CD8-positive, alpha-beta memory T cell (primary cell): ENCODE results near the gene CXCL17. TPM values are rescaled to one million over a fixed set of nuclear protein-coding genes. Genes with fewer than 3 reads are reported as not detected.
A peak's percentile ranks its signal among the peaks of the same experiment; 100 is the strongest.

Experiments used
- CTCF ChIA-PET: fragments of 350-600 bp; sonication (Branson Sonifier 250); formaldehyde crosslinking; loops from one replicate; lab custom pipeline; 2021; ENCODE audit warnings: antibody characterized with exemption; lab: Charles Lee
- POLR2A ChIA-PET: fragments of 350-600 bp; sonication (Branson Sonifier 250); formaldehyde crosslinking; loops from one replicate; lab custom pipeline; 2021; ENCODE audit warnings: antibody characterized with exemption; lab: Charles Lee
- DNase-seq, 5 donors: peaks; one replicate each; pipeline versions ENCODE4 v3.0.0 to v3.0.0-alpha.2; 2020 to 2022; ENCODE audit warnings: mixed read lengths in 1 of 5
- H3K27ac ChIP-seq: one replicate; pipeline ENCODE4 v1.7.0; 2013; ENCODE audit warnings: low read depth, mild to moderate bottlenecking, low read length, moderate library complexity
- H3K27me3 ChIP-seq: 2 replicates; pipeline ENCODE4 v1.7.0; 2013; ENCODE audit warnings: low read length, mild to moderate bottlenecking; ENCODE audit not compliant: insufficient read depth, poor library complexity, severe bottlenecking
- H3K36me3 ChIP-seq: 2 replicates; pipeline ENCODE4 v1.7.0; 2013; ENCODE audit warnings: mild to moderate bottlenecking, low read length, moderate library complexity; ENCODE audit not compliant: insufficient read depth
- H3K4me1 ChIP-seq: 2 replicates; pipeline ENCODE4 v1.7.0; 2013; ENCODE audit warnings: mild to moderate bottlenecking, low read length, moderate library complexity; ENCODE audit not compliant: insufficient read depth
- H3K4me3 ChIP-seq: 2 replicates; pipeline ENCODE4 v1.7.0; 2013; ENCODE audit warnings: mild to moderate bottlenecking, low read length
- H3K9me3 ChIP-seq: 2 replicates; pipeline ENCODE4 v1.7.0; 2013; ENCODE audit warnings: mild to moderate bottlenecking, low read length
- H3K27ac Mint-ChIP-seq, 8 donors: one replicate each; pipeline ENCODE4 v1.8.0; 2020 to 2021; ENCODE audit warnings: mixed read lengths in 8 of 8, mild to moderate bottlenecking in 6 of 8, inconsistent platforms in 3 of 8, moderate library complexity in 3 of 8
- H3K27me3 Mint-ChIP-seq, 2 donors: one replicate each; pipeline ENCODE4 v1.8.0; 2020 to 2021; ENCODE audit warnings: mixed read lengths in 2 of 2, mild to moderate bottlenecking in 1 of 2, moderate library complexity in 1 of 2
- H3K36me3 Mint-ChIP-seq, 3 donors: one replicate each; pipeline ENCODE4 v1.8.0; 2020 to 2021; ENCODE audit warnings: mixed read lengths in 3 of 3, inconsistent platforms in 1 of 3, mild to moderate bottlenecking in 1 of 3
- H3K4me1 Mint-ChIP-seq, 3 donors: one replicate each; pipeline ENCODE4 v1.8.0; 2020 to 2021; ENCODE audit warnings: mixed read lengths in 3 of 3, inconsistent platforms in 1 of 3, mild to moderate bottlenecking in 1 of 3
- H3K4me3 Mint-ChIP-seq, 7 donors: one replicate each; pipeline ENCODE4 v1.8.0; 2020 to 2021; ENCODE audit warnings: mixed read lengths in 7 of 7, mild to moderate bottlenecking in 6 of 7, moderate library complexity in 4 of 7, inconsistent platforms in 2 of 7
- H3K9me3 Mint-ChIP-seq, 5 donors: one replicate each; pipeline ENCODE4 v1.8.0; 2020 to 2022; ENCODE audit warnings: mixed read lengths in 5 of 5, mild to moderate bottlenecking in 3 of 5, moderate library complexity in 2 of 5, inconsistent platforms in 1 of 5
- polyA plus RNA-seq: library from polyadenylated mRNA; unstranded; fragments of 300-500 nt; fragmentation: Illumina TruSeq; gene quantifications from one replicate; pipeline ENCODE4 v1.2.3, GENCODE V29; 2021
- total RNA-seq, 2 experiments: library from RNA; stranded (reverse); gene quantifications; one replicate each; pipeline ENCODE4 v1.2.3, GENCODE V29; 2021

CXCL17 gene
- total and polyA plus RNA-seq, 3 experiments from 2014 or later, result not detected

DNA sequence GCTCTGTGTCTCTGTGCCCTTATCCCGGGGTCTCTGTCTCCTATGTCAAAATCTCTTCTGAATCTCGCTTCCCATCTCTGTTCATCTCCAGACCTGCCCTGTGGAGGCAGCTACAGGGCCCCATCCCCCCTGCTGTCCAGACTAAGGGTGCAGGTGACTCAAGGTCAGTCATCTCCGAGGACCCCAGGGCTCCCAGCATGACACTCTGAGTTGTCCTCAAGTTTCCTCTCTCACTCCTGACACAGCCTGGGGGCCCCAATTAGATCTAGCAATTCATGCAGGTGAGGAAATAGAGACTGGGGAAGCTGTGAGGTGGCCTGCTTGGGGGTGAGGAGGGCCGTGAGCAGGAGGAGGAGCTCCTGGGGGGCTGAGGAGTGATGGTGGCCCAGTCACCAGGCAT lies 50.6 kb downstream of the CXCL17 start:
- H3K27me3 Mint-ChIP-seq, result peaks cover 19 to 26% of the 10 kb centered on the region in 2 donors
- Histone ChIP-seq H3K27ac (no peak overlapping the region), H3K27me3 (peaks cover 4% of the 10 kb centered on the region), H3K4me1 (peaks cover 6% of the 10 kb centered on the region), H3K9me3 (no peaks in the 10 kb centered on the region), H3K4me3 (no peak overlapping the region), H3K36me3 (no peaks in the 10 kb centered on the region)
- no peak for DNase-seq
- H3K36me3 Mint-ChIP-seq, result no peaks in the 10 kb centered on the region
- no peaks in the 10 kb centered on the region for H3K9me3 Mint-ChIP-seq
- H3K4me1 Mint-ChIP-seq, result peaks cover 7 to 11% (median 9%) of the 10 kb centered on the region in 3 donors
- ChIA-PET CTCF (no interaction called here), POLR2A (no interaction called here)
- H3K27ac Mint-ChIP-seq, result no peak overlapping the region
- no peak overlapping the region for H3K4me3 Mint-ChIP-seq

DNA sequence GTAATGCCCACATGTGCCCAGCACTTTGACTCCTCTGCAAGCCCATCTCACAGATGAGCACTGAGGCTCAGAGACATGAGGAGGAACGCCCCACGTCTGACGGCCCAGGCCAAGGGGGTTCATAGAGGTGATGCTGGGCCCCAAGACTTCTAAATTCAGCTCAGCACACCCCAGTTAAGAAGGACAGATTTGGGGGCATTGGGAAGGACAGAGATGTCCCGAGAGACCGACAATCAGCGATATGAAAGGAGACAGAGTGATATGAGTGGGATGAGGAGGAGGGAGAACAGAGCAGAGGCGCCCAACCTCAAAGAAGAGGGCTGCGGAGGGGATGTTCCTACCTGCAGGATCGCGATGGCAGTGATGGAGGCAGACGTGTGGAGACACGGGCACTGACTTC lies 52.8 kb downstream of the CXCL17 start, which contains the start of gene CNFN:
Gene CNFN (minus strand): TSS at position 399 of the 400 bp plus-strand sequence. CDS start 1,260 bp downstream, outside the sequence.
- Mint-ChIP-seq H3K36me3 (no peaks in the 10 kb centered on the region), H3K4me1 (peaks cover 5 to 7% (median 6%) of the 10 kb centered on the region in 3 donors), H3K27ac (peak within 1 kb of the TSS in 1 of 8 donors; percentile 25), H3K4me3 (no peak within 1 kb of the TSS), H3K27me3 (peaks cover 28 to 37% of the 10 kb centered on the region in 2 donors), H3K9me3 (no peaks in the 10 kb centered on the region)
- no peaks in the 10 kb centered on the region for H3K9me3 ChIP-seq
- peaks cover 6% of the 10 kb centered on the region for H3K4me1 ChIP-seq
- H3K27ac ChIP-seq, result no peak within 1 kb of the TSS
- peaks cover 4% of the 10 kb centered on the region for H3K27me3 ChIP-seq
- CTCF ChIA-PET, result interaction anchor here (0.7 kb wide), 1 partner anchor 11 kb away, joined by 3 read pairs; no protein-coding TSS in a partner anchor
- no peaks in the 10 kb centered on the region for H3K36me3 ChIP-seq
- H3K4me3 ChIP-seq, result no peak within 1 kb of the TSS
- DNase-seq, result no peak
- POLR2A ChIA-PET, result no interaction called here

DNA sequence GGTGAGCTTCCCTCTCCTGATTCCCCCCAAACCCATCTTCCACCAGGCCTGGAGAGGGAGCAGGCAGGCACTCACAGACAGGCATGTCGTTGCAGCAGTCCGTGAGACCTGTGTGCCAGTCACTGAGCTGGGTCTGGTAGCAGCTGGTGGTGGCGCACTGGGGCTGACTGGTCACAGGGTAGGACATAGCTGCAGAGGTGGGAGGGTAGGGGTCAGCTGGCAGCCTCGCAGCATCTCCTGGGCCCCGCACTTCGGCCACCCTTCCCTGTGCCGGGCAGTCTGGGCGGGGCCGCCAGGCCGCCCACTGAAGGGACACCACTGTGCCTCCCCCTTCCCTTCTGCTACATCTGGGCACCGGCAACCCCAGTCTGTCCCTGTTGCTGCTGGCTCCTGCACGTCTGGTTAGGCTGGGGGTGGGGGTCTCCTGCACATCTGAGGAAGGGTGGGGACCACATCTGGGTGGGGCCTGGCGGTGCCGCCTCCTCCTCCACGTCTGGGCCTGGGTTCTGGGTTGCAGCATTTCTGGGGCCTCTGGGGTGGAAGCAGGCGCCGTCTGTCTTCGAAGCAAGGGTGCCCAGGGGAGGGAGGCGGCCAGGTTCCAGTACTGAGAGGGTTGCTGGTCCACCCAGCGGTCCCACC lies 53.8 kb downstream of the CXCL17 start:
- H3K4me1 Mint-ChIP-seq, result peaks cover 5 to 7% (median 6%) of the 10 kb centered on the region in 3 donors
- H3K9me3 ChIP-seq, result no peaks in the 10 kb centered on the region
- CTCF ChIA-PET, result interaction anchor here (0.7 kb wide), 1 partner anchor 12 kb away, joined by 3 read pairs; no protein-coding TSS in a partner anchor
- H3K9me3 Mint-ChIP-seq, result no peaks in the 10 kb centered on the region
- peaks cover 6% of the 10 kb centered on the region for H3K4me1 ChIP-seq
- H3K36me3 ChIP-seq, result no peaks in the 10 kb centered on the region
- no peak for DNase-seq
- no peak overlapping the region for H3K27ac Mint-ChIP-seq
- H3K27me3 Mint-ChIP-seq, result peaks cover 30 to 37% of the 10 kb centered on the region in 2 donors
- H3K27ac ChIP-seq, result no peak overlapping the region
- no peak overlapping the region for H3K4me3 ChIP-seq
- H3K36me3 Mint-ChIP-seq, result no peaks in the 10 kb centered on the region
- H3K27me3 ChIP-seq, result peaks cover 4% of the 10 kb centered on the region
- peak overlapping the region in 1 of 7 donors; percentile 38 for H3K4me3 Mint-ChIP-seq
- POLR2A ChIA-PET, result no interaction called here

DNA sequence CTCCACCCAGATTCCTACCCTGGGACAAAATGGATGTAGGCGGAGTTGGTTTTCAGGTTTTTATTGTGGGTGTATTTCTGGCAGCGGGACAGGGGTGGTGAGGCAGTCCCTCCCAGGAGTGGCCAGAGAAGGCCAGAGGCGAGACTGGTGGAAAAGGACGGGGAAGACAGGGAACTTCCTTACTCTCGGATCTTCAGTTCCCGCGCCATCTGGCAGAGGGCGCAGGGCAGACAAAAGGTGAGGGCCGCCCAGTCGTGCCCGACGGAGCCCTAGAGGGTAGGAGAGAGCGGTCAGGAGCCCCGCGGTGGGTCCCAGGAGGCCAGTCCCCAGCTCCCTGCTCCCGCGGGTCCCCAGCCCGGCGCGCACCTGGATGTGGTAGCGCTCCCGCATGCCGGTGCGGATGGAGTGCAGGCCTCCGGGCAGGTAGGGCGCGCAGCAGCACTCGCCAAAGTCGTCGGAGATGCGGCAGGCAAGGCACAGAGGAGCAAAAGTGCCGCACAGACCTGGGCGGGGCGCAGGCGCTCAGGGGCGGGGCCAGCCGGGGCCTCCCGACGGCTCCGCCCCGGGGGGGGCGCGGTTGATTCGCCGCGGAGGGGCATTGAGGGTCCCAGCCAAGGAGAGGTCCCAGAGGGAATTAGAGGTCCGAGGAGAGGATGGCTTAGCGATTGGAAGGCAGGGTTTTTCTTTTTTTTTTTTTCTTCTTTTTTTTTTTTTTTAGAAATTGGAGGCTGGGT lies 55.6 kb downstream of the CXCL17 start:
- H3K9me3 ChIP-seq, result no peaks in the 10 kb centered on the region
- CTCF ChIA-PET, result interaction anchor here (1.0 to 2.4 kb wide), 4 partner anchors 10 to 53 kb away, joined by 3 to 11 read pairs (median 4); no protein-coding TSS in a partner anchor
- peaks cover 30 to 50% of the 10 kb centered on the region in 2 donors for H3K27me3 Mint-ChIP-seq
- H3K4me3 ChIP-seq, result no peak overlapping the region
- peaks cover 5 to 7% (median 6%) of the 10 kb centered on the region in 3 donors for H3K4me1 Mint-ChIP-seq
- H3K27ac ChIP-seq, result no peak overlapping the region
- H3K9me3 Mint-ChIP-seq, result no peaks in the 10 kb centered on the region
- DNase-seq, result peak; percentile 47 to 68 (median 56)
- H3K27me3 ChIP-seq, result peaks cover 4% of the 10 kb centered on the region
- no peaks in the 10 kb centered on the region for H3K36me3 Mint-ChIP-seq
- POLR2A ChIA-PET, result no interaction called here
- peaks cover 6% of the 10 kb centered on the region for H3K4me1 ChIP-seq
- H3K36me3 ChIP-seq, result no peaks in the 10 kb centered on the region
- H3K27ac Mint-ChIP-seq, result peak overlapping the region in 2 of 8 donors; percentile 3 to 70
- H3K4me3 Mint-ChIP-seq, result peak overlapping the region; percentile 26 to 79 (median 50)

DNA sequence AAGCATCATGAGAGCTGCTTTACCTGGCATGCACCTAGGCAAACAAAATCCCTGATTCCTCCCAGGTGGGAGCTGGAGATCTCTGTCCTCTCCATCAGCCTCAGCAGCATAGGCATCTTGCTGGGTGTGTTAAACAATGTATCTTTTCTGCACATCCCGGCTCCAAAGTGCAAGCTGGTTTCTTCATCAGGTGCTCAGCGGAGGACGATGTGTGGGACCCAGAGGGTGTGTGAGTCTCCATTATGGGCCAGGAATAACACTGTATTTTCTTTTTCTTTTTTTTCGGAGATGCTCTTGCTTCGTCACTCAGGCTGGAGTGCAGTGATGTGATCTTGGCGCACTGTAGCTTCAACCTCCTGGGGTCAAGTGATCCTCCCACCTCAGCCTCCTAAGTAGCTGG lies 62.6 kb downstream of the CXCL17 start:
- H3K27ac Mint-ChIP-seq, result no peak overlapping the region
- no peak overlapping the region for H3K4me3 Mint-ChIP-seq
- peaks cover 0 to 2% (median 0%) of the 10 kb centered on the region in 3 donors for H3K4me1 Mint-ChIP-seq
- Histone ChIP-seq H3K27ac (no peak overlapping the region), H3K9me3 (no peaks in the 10 kb centered on the region), H3K27me3 (no peaks in the 10 kb centered on the region), H3K36me3 (no peaks in the 10 kb centered on the region), H3K4me3 (no peak overlapping the region), H3K4me1 (no peaks in the 10 kb centered on the region)
- peaks cover 11 to 29% of the 10 kb centered on the region in 2 donors for H3K27me3 Mint-ChIP-seq
- H3K36me3 Mint-ChIP-seq, result peaks cover 0 to 5% (median under 1%) of the 10 kb centered on the region in 3 donors
- no peak for DNase-seq
- POLR2A ChIA-PET, result no interaction called here
- H3K9me3 Mint-ChIP-seq, result no peaks in the 10 kb centered on the region
- CTCF ChIA-PET, result interaction anchor here (1.3 kb wide), 1 partner anchor 271 kb away, joined by 3 read pairs; no protein-coding TSS in a partner anchor

Other genes with a start within 250 kb of the CXCL17 start
- gene DEDD2, start 225.3 kb downstream of the CXCL17 start, total RNA-seq, result 10 to 100 TPM; 30.0 to 32.7 TPM
- gene DEDD2, start 225.3 kb downstream of the CXCL17 start, polyA plus RNA-seq, result 163 TPM
- gene ZNF526, start 222.6 kb downstream of the CXCL17 start, total RNA-seq, result 10 to 100 TPM; 18.4 to 20.5 TPM
- gene ZNF526, start 222.6 kb downstream of the CXCL17 start, polyA plus RNA-seq, result 9.0 TPM
- gene GSK3A, start 200.3 kb downstream of the CXCL17 start, total RNA-seq, result 10 to 100 TPM; 52.9 to 53.5 TPM
- gene GSK3A, start 200.3 kb downstream of the CXCL17 start, polyA plus RNA-seq, result 23.8 TPM
- 10 to 100 TPM; 58.7 to 64.7 TPM for gene ERF, start 187.8 kb downstream of the CXCL17 start, total RNA-seq
- 5.1 TPM for gene ERF, start 187.8 kb downstream of the CXCL17 start, polyA plus RNA-seq
- gene CIC, start 173.7 kb downstream of the CXCL17 start, total RNA-seq, result 10 to 100 TPM; 53.9 to 60.4 TPM
- 2.7 TPM for gene CIC, start 173.7 kb downstream of the CXCL17 start, polyA plus RNA-seq
- 1 to 10 TPM in 1 of 2 experiments, under 1 TPM in 1; 0.73 to 1.0 TPM for gene PRR19, start 140.8 kb downstream of the CXCL17 start, total RNA-seq
- 0.64 TPM for gene PRR19, start 140.8 kb downstream of the CXCL17 start, polyA plus RNA-seq
- gene PAFAH1B3, start 140.3 kb downstream of the CXCL17 start, total RNA-seq, result 10 to 100 TPM; 48.1 to 48.9 TPM
- gene PAFAH1B3, start 140.3 kb downstream of the CXCL17 start, polyA plus RNA-seq, result 36.9 TPM
- gene TMEM145, start 129.6 kb downstream of the CXCL17 start, total RNA-seq, result under 1 TPM in 1 of 2 experiments, not detected in 1; 0.15 TPM
- not detected for gene TMEM145, start 129.6 kb downstream of the CXCL17 start, polyA plus RNA-seq
- gene MEGF8, start 117.3 kb downstream of the CXCL17 start, total RNA-seq, result 10 to 100 TPM; 10.2 to 10.6 TPM
- 0.41 TPM for gene MEGF8, start 117.3 kb downstream of the CXCL17 start, polyA plus RNA-seq
- gene CNFN, start 52.6 kb downstream of the CXCL17 start, total RNA-seq, result not detected
- gene CNFN, start 52.6 kb downstream of the CXCL17 start, polyA plus RNA-seq, result not detected
- 10 to 100 TPM; 22.2 to 22.7 TPM for gene LIPE, start 15.6 kb downstream of the CXCL17 start, total RNA-seq
- 5.0 TPM for gene LIPE, start 15.6 kb downstream of the CXCL17 start, polyA plus RNA-seq
- under 1 TPM; 0.46 to 0.78 TPM for gene CEACAM1, start 85.5 kb upstream of the CXCL17 start, total RNA-seq
- gene CEACAM1, start 85.5 kb upstream of the CXCL17 start, polyA plus RNA-seq, result 0.15 TPM
- not detected for gene CEACAM8, start 152.0 kb upstream of the CXCL17 start, total RNA-seq
- gene CEACAM8, start 152.0 kb upstream of the CXCL17 start, polyA plus RNA-seq, result not detected